PC-9 (cell line): ENCODE results near the gene TAPBP. TPM values are rescaled to one million over a fixed set of nuclear protein-coding genes. Genes with fewer than 3 reads are reported as not detected.
"Not testable (repeated sequence)": the region's sequence is repeated elsewhere in the genome, so short reads cannot be mapped to it uniquely, and the experiment has no call there.

Experiments used
- BruUV-seq: library from RNA; stranded (reverse); fragments of 400-500 nt; replicated peaks from 2 replicates; lab custom pipeline; 2021; lab: Mats Ljungman, UMichigan
- CTCF ChIA-PET: fragments of 300-600 bp; sonication (Branson Sonifier 250); formaldehyde crosslinking; loops from one replicate; lab custom pipeline; 2022; ENCODE audit warnings: antibody characterized with exemption; lab: Charles Lee
- POLR2A ChIA-PET: fragments of 300-600 bp; sonication (Branson Sonifier 250); formaldehyde crosslinking; loops from one replicate; lab custom pipeline; 2022; ENCODE audit warnings: antibody characterized with exemption; ENCODE audit not compliant: unreplicated experiment; lab: Charles Lee
- DNase-seq, 2 experiments: peaks; one replicate each; pipeline versions ENCODE4 v3.0.0 to v3.0.0-alpha.2; 2015 to 2022; ENCODE audit warnings: mixed read lengths in 1 of 2
- H2AFZ ChIP-seq: fragments of 200-600 bp; sonication (generic); 2 replicates; pipeline ENCODE4 v1.8.1; 2017; ENCODE audit warnings: antibody characterized with exemption
- H3F3A ChIP-seq: fragments of 200-600 bp; sonication (generic); 2 replicates; pipeline ENCODE4 v1.8.1; 2017; ENCODE audit warnings: antibody characterized with exemption, mild to moderate bottlenecking, low read depth; ENCODE audit not compliant: insufficient read depth
- H3K27ac ChIP-seq: fragments of 200-600 bp; sonication (generic); 2 replicates; pipeline ENCODE4 v1.6.1; 2016; ENCODE audit warnings: mixed run types
- H3K27me3 ChIP-seq: fragments of 200-600 bp; sonication (generic); 2 replicates; pipeline ENCODE4 v1.6.1; 2016; ENCODE audit warnings: low read depth, mixed run types; ENCODE audit not compliant: insufficient read depth
- H3K36me3 ChIP-seq: fragments of 200-600 bp; sonication (generic); 2 replicates; pipeline ENCODE4 v1.6.1; 2016; ENCODE audit warnings: low read depth, mixed run types
- H3K4me1 ChIP-seq: fragments of 200-600 bp; sonication (generic); replicated peaks from 2 replicates; pipeline ENCODE4 v1.6.1; 2016; ENCODE audit warnings: mixed run types; ENCODE audit not compliant: insufficient read depth
- H3K4me2 ChIP-seq: fragments of 200-600 bp; sonication (generic); 2 replicates; pipeline ENCODE4 v1.6.1; 2017; ENCODE audit warnings: mixed run types
- H3K4me3 ChIP-seq: fragments of 200-600 bp; sonication (generic); 2 replicates; pipeline ENCODE4 v1.6.1; 2016; ENCODE audit warnings: mixed run types
- H3K79me2 ChIP-seq: fragments of 200-600 bp; sonication (generic); 2 replicates; pipeline ENCODE4 v1.6.1; 2017; ENCODE audit warnings: low read depth, mixed run types
- H3K9me2 ChIP-seq: fragments of 200-600 bp; sonication (generic); 2 replicates; pipeline ENCODE4 v1.8.1; 2017; ENCODE audit warnings: mild to moderate bottlenecking; ENCODE audit not compliant: insufficient read depth
- H3K9me3 ChIP-seq: fragments of 200-600 bp; sonication (generic); 2 replicates; pipeline ENCODE4 v1.8.1; 2016; ENCODE audit warnings: low read depth; ENCODE audit not compliant: insufficient read depth
- H4K20me1 ChIP-seq: fragments of 200-600 bp; sonication (generic); 2 replicates; pipeline ENCODE4 v1.8.1; 2017; ENCODE audit not compliant: insufficient read depth
- EZH2 ChIP-seq: fragments of 200-600 bp; sonication (generic); IDR thresholded peaks from 2 replicates; pipeline ENCODE4 v1.8.0; 2017; ENCODE audit warnings: antibody characterized with exemption, low read depth
- intact Hi-C: fragments of 100-400 bp; cut with micrococcal nuclease; formaldehyde crosslinking; loops from one replicate; pipeline ENCODE4 v1.10.0; 2022; ENCODE audit not compliant: unreplicated experiment
- total RNA-seq: library from RNA; stranded (reverse); gene quantifications from 2 replicates; pipeline ENCODE4 v1.2.3, GENCODE V29; 2021
- TF ChIP-seq, protein P1 (sequence below): fragments of 200-600 bp; sonication (generic); conservative IDR thresholded peaks from 2 replicates; pipeline ENCODE4 v1.6.1; 2017; ENCODE audit warnings: mixed run types, antibody characterized with exemption, mild to moderate bottlenecking, moderate library complexity

TAPBP gene
- total RNA-seq, 1 experiment from 2014 or later, result 156 TPM

DNA sequence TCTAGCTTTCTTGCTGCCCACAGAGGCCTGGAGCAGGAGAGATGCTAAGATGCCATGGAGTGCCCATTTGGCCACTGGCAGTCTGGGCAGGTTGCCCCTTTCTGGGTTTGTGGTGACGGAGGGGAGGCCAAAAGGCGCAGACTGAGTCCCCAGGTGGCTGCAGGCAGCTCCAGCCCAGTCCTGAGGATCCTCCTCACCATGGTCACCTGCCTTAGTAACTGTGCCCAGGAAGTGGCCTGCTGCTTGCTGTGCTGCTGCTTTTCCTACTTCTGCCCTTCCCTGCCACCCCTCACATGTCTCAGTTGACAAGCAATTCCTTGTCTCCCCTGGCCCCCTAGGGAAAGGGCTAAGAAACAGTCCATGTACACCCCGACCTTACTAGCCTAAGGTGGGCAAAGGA lies 42.4 kb upstream of the TAPBP start:
- DNase-seq, result no peak
- TF ChIP-seq, protein P1, sequence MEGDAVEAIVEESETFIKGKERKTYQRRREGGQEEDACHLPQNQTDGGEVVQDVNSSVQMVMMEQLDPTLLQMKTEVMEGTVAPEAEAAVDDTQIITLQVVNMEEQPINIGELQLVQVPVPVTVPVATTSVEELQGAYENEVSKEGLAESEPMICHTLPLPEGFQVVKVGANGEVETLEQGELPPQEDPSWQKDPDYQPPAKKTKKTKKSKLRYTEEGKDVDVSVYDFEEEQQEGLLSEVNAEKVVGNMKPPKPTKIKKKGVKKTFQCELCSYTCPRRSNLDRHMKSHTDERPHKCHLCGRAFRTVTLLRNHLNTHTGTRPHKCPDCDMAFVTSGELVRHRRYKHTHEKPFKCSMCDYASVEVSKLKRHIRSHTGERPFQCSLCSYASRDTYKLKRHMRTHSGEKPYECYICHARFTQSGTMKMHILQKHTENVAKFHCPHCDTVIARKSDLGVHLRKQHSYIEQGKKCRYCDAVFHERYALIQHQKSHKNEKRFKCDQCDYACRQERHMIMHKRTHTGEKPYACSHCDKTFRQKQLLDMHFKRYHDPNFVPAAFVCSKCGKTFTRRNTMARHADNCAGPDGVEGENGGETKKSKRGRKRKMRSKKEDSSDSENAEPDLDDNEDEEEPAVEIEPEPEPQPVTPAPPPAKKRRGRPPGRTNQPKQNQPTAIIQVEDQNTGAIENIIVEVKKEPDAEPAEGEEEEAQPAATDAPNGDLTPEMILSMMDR, result no peak
- TF ChIP-seq EZH2, result no peak
- CTCF ChIA-PET, result no interaction called here
- no TSS peak for BruUV-seq
- H4K20me1 ChIP-seq, result no peaks in the 10 kb centered on the region
- peaks cover 11% of the 10 kb centered on the region for H3K4me1 ChIP-seq
- H3K4me3 ChIP-seq, result no peak overlapping the region
- no peaks in the 10 kb centered on the region for H3K9me3 ChIP-seq
- POLR2A ChIA-PET, result no interaction called here
- intact Hi-C loops, result no loop called here
- H2AFZ ChIP-seq, result no peak overlapping the region
- no peak overlapping the region for H3K4me2 ChIP-seq
- H3K27me3 ChIP-seq, result no peaks in the 10 kb centered on the region
- H3K79me2 ChIP-seq, result no peaks in the 10 kb centered on the region
- no peaks in the 10 kb centered on the region; the same call in 1 of the 2 replicates for H3F3A ChIP-seq
- H3K27ac ChIP-seq, result no peak overlapping the region
- H3K9me2 ChIP-seq, result no peaks in the 10 kb centered on the region
- H3K36me3 ChIP-seq, result no peaks in the 10 kb centered on the region

DNA sequence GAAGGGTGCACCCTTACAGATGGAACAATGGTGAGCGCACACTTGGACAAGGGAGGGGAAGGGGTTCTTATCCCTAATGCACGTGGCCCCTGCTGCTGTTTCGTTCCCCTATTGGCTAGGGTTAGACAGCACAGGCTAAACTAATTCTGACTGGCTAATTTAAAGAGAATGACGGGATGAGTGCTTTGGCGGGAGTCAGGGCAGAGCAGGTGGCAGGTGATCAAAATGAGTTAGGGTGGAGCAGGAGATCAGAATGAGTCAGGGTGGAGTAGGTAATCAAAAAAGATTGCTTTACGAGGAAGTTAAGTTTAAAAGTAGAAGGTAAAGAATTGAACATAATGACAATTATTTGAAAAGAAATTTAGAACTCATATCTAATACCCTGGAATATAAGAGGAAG lies 42.0 kb upstream of the TAPBP start:
- H3K4me1 ChIP-seq, CTCF ChIA-PET, H3K27me3 ChIP-seq, POLR2A ChIA-PET, H3K9me2 ChIP-seq, DNase-seq, H3K4me2 ChIP-seq, H3K9me3 ChIP-seq, H3K36me3 ChIP-seq, H3K27ac ChIP-seq, intact Hi-C loops, H3K79me2 ChIP-seq, H4K20me1 ChIP-seq, H3K4me3 ChIP-seq, BruUV-seq, H2AFZ ChIP-seq, H3F3A ChIP-seq: not testable (repeated sequence)

DNA sequence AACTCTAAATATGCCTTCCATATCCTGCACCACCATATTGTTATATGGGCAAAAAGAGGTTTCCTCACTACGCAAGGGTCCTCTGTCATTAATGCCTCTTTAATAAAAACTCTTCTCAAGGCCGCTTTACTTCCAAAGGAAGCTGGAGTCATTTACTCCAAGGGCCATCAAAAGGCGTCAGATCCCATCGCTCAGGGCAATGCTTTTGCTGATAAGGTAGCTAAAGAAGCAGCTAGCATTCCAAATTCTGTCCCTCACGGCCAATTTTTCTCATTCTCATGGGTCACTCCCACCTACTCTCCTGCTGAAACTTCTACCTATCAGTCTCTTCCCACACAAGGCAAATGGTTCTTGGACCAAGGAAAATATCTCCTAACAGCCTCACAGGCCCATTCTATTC lies 33.9 kb upstream of the TAPBP start:
- H3K4me3 ChIP-seq, result no peak overlapping the region
- intact Hi-C loops, result no loop called here
- H2AFZ ChIP-seq, result no peak overlapping the region
- no peaks in the 10 kb centered on the region for H4K20me1 ChIP-seq
- peaks cover 4% of the 10 kb centered on the region; the same call in 1 of the 2 replicates for H3F3A ChIP-seq
- no TSS peak for BruUV-seq
- ChIA-PET CTCF (no interaction called here), POLR2A (no interaction called here)
- H3K9me2 ChIP-seq, result no peaks in the 10 kb centered on the region
- H3K4me2 ChIP-seq, result no peak overlapping the region
- peaks cover 9% of the 10 kb centered on the region for H3K4me1 ChIP-seq
- H3K9me3 ChIP-seq, result no peaks in the 10 kb centered on the region
- no peak for DNase-seq
- H3K27ac ChIP-seq, result no peak overlapping the region
- no peaks in the 10 kb centered on the region for H3K79me2 ChIP-seq
- no peaks in the 10 kb centered on the region for H3K27me3 ChIP-seq
- TF ChIP-seq, protein P1, result no peak
- TF ChIP-seq EZH2, result no peak
- no peaks in the 10 kb centered on the region for H3K36me3 ChIP-seq

DNA sequence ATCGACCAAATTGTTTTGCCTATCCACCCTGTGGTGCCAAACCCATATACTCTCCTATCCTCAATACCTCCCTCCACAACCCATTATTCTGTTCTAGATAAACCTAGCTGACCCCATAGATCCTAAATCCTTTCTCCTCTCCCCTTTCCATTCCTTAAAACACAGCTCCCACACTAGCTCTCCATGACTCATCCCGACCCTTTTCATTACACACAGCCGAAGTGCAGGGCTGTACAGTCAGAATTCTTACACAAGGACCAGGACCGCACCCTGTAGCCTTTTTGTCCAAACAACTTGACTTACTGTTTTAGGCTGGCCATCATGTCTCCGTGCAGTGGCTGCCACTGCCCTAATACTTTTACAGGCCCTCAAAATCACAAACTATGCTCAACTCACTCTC lies 33.1 kb upstream of the TAPBP start:
- H3F3A ChIP-seq, H3K9me3 ChIP-seq, H4K20me1 ChIP-seq, H3K4me2 ChIP-seq, CTCF ChIA-PET, H3K4me3 ChIP-seq, H3K9me2 ChIP-seq, H3K36me3 ChIP-seq, H3K4me1 ChIP-seq, intact Hi-C loops, BruUV-seq, H3K79me2 ChIP-seq, H2AFZ ChIP-seq, H3K27ac ChIP-seq, DNase-seq, H3K27me3 ChIP-seq: not testable (repeated sequence)
- POLR2A ChIA-PET, result interaction anchor here (0.6 kb wide), 1 partner anchor 54 kb away, joined by 3 read pairs; no protein-coding TSS in a partner anchor
